HEK293 (cell line): ENCODE results near the gene HGS.

Experiments used
- REPIN1 ChIP-seq: fragments of 450-650 bp; formaldehyde crosslinking; IDR thresholded peaks from 2 replicates; pipeline ENCODE4 v1.5.1; 2017; ENCODE audit warnings: missing biosample characterization, missing genetic modification characterization, low read depth
- ZBTB21 ChIP-seq: fragments of 450-650 bp; formaldehyde crosslinking; IDR thresholded peaks from 2 replicates; pipeline ENCODE4 v1.5.1; 2017; ENCODE audit warnings: missing biosample characterization, missing genetic modification characterization
- ZFHX2 ChIP-seq: fragments of 450-650 bp; formaldehyde crosslinking; conservative IDR thresholded peaks from 2 replicates; pipeline ENCODE4 v1.5.1; 2016; ENCODE audit warnings: missing biosample characterization, missing genetic modification characterization
- ZNF121 ChIP-seq: fragments of 450-650 bp; formaldehyde crosslinking; IDR thresholded peaks from 2 replicates; pipeline ENCODE4 v1.5.1; 2016; ENCODE audit warnings: missing biosample characterization, missing genetic modification characterization
- ZNF16 ChIP-seq: fragments of 450-650 bp; formaldehyde crosslinking; IDR thresholded peaks from 2 replicates; pipeline ENCODE4 v1.5.1; 2016; ENCODE audit warnings: low read depth, missing biosample characterization, missing genetic modification characterization
- ZNF514 ChIP-seq: fragments of 450-650 bp; formaldehyde crosslinking; IDR thresholded peaks from 2 replicates; pipeline ENCODE4 v1.5.1; 2016; ENCODE audit warnings: missing biosample characterization, missing genetic modification characterization
- ZNF530 ChIP-seq: fragments of 450-650 bp; formaldehyde crosslinking; IDR thresholded peaks from 2 replicates; pipeline ENCODE4 v1.5.1; 2016; ENCODE audit warnings: low read depth, missing biosample characterization, missing genetic modification characterization
- ZNF549 ChIP-seq: fragments of 450-650 bp; IDR thresholded peaks from 2 replicates; pipeline ENCODE4 v1.5.1; 2018; ENCODE audit warnings: missing biosample characterization, missing genetic modification characterization, mild to moderate bottlenecking, inconsistent platforms, moderate library complexity
- ZNF558 ChIP-seq: fragments of 450-650 bp; formaldehyde crosslinking; IDR thresholded peaks from 2 replicates; pipeline ENCODE4 v1.5.1; 2016; ENCODE audit warnings: missing biosample characterization, missing genetic modification characterization
- ZNF747 ChIP-seq: fragments of 450-650 bp; formaldehyde crosslinking; IDR thresholded peaks from 2 replicates; pipeline ENCODE4 v1.5.1; 2016; ENCODE audit warnings: missing biosample characterization, missing genetic modification characterization
- TF ChIP-seq, protein P1 (sequence below): fragments of 450-650 bp; formaldehyde crosslinking; IDR thresholded peaks from 2 replicates; pipeline ENCODE4 v1.5.1; 2016; ENCODE audit warnings: missing biosample characterization, missing genetic modification characterization
- TF ChIP-seq, protein P2 (sequence below): fragments of 450-650 bp; formaldehyde crosslinking; IDR thresholded peaks from 2 replicates; pipeline ENCODE4 v1.5.1; 2016; ENCODE audit warnings: missing biosample characterization, missing genetic modification characterization

DNA sequence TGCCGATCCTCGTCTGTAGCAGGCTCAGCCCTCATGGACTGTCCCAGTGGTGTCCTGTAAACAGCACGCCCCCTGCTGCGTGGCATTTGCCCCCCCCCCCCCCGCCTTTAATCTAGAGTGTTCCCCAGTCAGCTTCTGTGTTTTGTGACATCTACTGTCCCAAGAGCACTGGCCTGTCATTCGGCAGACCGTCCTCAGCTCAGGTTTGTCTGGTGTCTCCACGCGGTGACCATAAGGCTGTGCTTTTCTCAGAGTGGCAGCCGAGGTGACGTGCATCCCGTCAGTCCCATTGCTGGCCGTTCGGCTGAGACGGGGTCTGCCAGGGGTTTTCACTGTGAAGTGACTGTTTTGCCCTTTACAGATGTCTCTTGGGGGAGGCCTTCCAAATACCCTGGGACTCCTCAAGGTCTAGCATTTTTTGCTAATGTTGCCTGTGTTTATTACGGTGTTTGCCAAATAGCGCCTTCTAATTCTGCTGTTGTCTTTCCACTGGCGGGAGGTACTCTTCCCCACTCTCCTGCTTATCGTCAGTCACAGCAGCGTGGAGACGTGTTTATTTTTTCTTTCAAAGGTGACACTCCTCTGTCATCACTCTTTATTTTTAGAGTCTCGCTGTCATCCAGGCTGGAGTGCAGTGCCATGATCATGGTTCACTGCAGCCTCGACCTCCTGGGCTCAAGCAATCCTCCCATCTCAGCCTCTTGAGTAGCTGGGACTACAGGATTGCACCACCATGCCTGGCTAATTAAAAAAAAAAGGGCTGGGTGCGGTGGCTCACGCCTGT lies 13.6 kb downstream of the HGS start:
- TF ChIP-seq ZNF747: no peak
- no peak for TF ChIP-seq ZBTB21 (tag by site-specific recombination)
- TF ChIP-seq, protein P1, sequence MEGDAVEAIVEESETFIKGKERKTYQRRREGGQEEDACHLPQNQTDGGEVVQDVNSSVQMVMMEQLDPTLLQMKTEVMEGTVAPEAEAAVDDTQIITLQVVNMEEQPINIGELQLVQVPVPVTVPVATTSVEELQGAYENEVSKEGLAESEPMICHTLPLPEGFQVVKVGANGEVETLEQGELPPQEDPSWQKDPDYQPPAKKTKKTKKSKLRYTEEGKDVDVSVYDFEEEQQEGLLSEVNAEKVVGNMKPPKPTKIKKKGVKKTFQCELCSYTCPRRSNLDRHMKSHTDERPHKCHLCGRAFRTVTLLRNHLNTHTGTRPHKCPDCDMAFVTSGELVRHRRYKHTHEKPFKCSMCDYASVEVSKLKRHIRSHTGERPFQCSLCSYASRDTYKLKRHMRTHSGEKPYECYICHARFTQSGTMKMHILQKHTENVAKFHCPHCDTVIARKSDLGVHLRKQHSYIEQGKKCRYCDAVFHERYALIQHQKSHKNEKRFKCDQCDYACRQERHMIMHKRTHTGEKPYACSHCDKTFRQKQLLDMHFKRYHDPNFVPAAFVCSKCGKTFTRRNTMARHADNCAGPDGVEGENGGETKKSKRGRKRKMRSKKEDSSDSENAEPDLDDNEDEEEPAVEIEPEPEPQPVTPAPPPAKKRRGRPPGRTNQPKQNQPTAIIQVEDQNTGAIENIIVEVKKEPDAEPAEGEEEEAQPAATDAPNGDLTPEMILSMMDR: no peak
- no peak for TF ChIP-seq ZNF16
- no peak for TF ChIP-seq REPIN1 (tag by site-specific recombination)
- TF ChIP-seq ZNF530 (tag by site-specific recombination): no peak
- TF ChIP-seq ZFHX2: no peak
- TF ChIP-seq ZNF121 (tag by site-specific recombination): no peak
- no peak for TF ChIP-seq ZNF514 (tag by site-specific recombination)
- TF ChIP-seq, protein P2, sequence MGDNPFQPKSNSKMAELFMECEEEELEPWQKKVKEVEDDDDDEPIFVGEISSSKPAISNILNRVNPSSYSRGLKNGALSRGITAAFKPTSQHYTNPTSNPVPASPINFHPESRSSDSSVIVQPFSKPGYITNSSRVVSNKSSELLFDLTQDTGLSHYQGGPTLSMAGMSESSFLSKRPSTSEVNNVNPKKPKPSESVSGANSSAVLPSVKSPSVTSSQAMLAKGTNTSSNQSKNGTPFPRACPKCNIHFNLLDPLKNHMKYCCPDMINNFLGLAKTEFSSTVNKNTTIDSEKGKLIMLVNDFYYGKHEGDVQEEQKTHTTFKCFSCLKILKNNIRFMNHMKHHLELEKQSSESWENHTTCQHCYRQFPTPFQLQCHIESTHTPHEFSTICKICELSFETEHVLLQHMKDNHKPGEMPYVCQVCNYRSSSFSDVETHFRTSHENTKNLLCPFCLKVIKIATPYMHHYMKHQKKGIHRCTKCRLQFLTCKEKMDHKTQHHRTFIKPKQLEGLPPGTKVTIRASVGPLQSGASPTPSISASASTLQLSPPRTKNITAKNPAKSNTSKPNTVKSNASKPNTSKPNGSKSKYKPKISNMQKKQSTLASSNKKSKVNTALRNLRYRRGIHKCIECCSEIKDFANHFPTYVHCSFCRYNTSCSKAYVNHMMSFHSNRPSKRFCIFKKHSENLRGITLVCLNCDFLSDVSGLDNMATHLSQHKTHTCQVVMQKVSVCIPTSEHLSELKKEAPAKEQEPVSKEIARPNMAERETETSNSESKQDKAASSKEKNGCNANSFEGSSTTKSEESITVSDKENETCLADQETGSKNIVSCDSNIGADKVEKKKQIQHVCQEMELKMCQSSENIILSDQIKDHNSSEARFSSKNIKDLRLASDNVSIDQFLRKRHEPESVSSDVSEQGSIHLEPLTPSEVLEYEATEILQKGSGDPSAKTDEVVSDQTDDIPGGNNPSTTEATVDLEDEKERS (tag by site-specific recombination): no peak
- TF ChIP-seq ZNF558: no peak
- TF ChIP-seq ZNF549 (tag by site-specific recombination): no peak
